ENCODE data around the gene SPATA13. TPM values are rescaled to one million over a fixed set of nuclear protein-coding genes. Genes with fewer than 3 reads are reported as not detected.

The SPATA13 gene
- total and polyA plus RNA-seq, 2 donors (not counting 3 experiments of a cell fraction or from before 2014, with no cell fraction given), result 6.6 to 12.9 TPM

DNA sequence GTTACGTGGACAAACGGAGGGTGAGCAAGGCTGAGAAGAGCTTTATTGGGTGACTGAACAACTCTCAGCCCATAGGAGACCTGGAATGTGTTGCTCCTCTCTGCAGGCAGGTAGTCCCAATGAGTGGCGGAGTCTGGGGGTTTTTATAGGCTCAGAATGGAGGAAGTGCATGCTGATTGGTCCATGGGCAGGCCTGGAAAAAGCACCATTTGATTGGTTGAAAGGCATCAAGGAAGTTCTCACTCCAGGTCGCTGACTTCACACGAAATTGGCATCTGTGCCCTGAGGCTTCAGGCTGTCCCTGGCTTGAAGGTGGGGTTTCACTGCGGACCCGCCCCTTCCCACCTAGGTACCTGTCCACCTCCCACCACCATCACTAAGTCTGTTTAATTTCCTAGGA lies 65.4 kb downstream of the SPATA13 start:
- CTCF ChIA-PET, result interaction anchor here (1.4 to 1.9 kb wide), 2 partner anchors 173 to 207 kb away, joined by 5 to 6 read pairs; no protein-coding TSS in a partner anchor
- BruUV-seq (replicated peaks), result no TSS peak
- H3K9me1 ChIP-seq (replicated peaks; ENCODE audit: control insufficient read depth, extremely low read depth, insufficient read depth, low read length), result no peaks in the 10 kb centered on the region
- H4K20me1 ChIP-seq (replicated peaks; ENCODE audit: control insufficient read depth, extremely low read depth, insufficient read depth, low read length), result no peaks in the 10 kb centered on the region
- intact Hi-C loops (cut with micrococcal nuclease), result loop anchor here (10.0 kb wide), 1 partner anchor 761 kb away; no protein-coding TSS in a partner anchor
- H3K27me3 ChIP-seq (ENCODE audit: control insufficient read depth in 2 of 2, insufficient read depth in 2 of 2, low read length in 2 of 2), result no peaks in the 10 kb centered on the region
- no peaks in the 10 kb centered on the region for H3K9me3 ChIP-seq (replicated peaks; ENCODE audit: control insufficient read depth, insufficient read depth, low read length)
- POLR2A ChIA-PET, result no interaction called here
- H3K4me1 ChIP-seq (ENCODE audit: control insufficient read depth, extremely low read depth, insufficient read depth, low read length), result no peaks in the 10 kb centered on the region
- no peaks in the 10 kb centered on the region for H3K36me3 ChIP-seq (ENCODE audit: control insufficient read depth in 2 of 2, extremely low read depth in 1 of 2, insufficient read depth in 2 of 2, low read length in 2 of 2)
- no peak overlapping the region for H2AFZ ChIP-seq (ENCODE audit: low read depth, low read length)
- H3K9ac ChIP-seq (replicated peaks; ENCODE audit: extremely low read depth, insufficient read depth, low read length), result no peak overlapping the region
- H3K4me3 ChIP-seq (replicated peaks in 1 of 3; ENCODE audit: insufficient read depth in 1 of 3, low read depth in 1 of 3, low read length in 3 of 3), result no peak overlapping the region
- TF ChIP-seq POLR2A (IDR thresholded peaks at IDR 0.05; ENCODE audit: low read depth, low read length) (no peak), GATA2 (IDR thresholded peaks at IDR 0.05; ENCODE audit: insufficient read depth, insufficient read length, low read depth, low read length) (no peak), EZH2 (IDR thresholded peaks at IDR 0.05; ENCODE audit: borderline replicate concordance, low read depth, low read length, severe bottlenecking) (no peak), FOS (IDR thresholded peaks at IDR 0.05; ENCODE audit: borderline replicate concordance, insufficient read depth, low read length) (no peak), MYC (IDR thresholded peaks at IDR 0.05; ENCODE audit: low read depth, low read length) (no peak), JUN (IDR thresholded peaks at IDR 0.05; ENCODE audit: borderline replicate concordance, insufficient read depth, insufficient read length, low read depth) (no peak), POLR2AphosphoS5 (IDR thresholded peaks at IDR 0.05; ENCODE audit: insufficient read depth, low read depth, low read length) (no peak)
- TF ChIP-seq, protein P1, sequence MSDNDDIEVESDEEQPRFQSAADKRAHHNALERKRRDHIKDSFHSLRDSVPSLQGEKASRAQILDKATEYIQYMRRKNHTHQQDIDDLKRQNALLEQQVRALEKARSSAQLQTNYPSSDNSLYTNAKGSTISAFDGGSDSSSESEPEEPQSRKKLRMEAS (IDR thresholded peaks at IDR 0.05; ENCODE audit: insufficient read depth, insufficient read length), result no peak
- TF ChIP-seq, protein P2, sequence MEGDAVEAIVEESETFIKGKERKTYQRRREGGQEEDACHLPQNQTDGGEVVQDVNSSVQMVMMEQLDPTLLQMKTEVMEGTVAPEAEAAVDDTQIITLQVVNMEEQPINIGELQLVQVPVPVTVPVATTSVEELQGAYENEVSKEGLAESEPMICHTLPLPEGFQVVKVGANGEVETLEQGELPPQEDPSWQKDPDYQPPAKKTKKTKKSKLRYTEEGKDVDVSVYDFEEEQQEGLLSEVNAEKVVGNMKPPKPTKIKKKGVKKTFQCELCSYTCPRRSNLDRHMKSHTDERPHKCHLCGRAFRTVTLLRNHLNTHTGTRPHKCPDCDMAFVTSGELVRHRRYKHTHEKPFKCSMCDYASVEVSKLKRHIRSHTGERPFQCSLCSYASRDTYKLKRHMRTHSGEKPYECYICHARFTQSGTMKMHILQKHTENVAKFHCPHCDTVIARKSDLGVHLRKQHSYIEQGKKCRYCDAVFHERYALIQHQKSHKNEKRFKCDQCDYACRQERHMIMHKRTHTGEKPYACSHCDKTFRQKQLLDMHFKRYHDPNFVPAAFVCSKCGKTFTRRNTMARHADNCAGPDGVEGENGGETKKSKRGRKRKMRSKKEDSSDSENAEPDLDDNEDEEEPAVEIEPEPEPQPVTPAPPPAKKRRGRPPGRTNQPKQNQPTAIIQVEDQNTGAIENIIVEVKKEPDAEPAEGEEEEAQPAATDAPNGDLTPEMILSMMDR (IDR thresholded peaks at IDR 0.05; ENCODE audit: extremely low read depth in 1 of 2, insufficient read depth in 1 of 2, low read depth in 1 of 2, low read length in 2 of 2), result no peak
- H3K4me2 ChIP-seq (ENCODE audit: insufficient read depth, low read length), result no peak overlapping the region
- FAIRE-seq (no peak), DNase-seq (ENCODE audit: low read depth, low spot score) (no peak)
- H3K79me2 ChIP-seq (ENCODE audit: control insufficient read depth, insufficient read depth, low read length), result no peaks in the 10 kb centered on the region
- dilution Hi-C loops (cut with MboI; ENCODE audit: extremely low pct_ligation_motif_present, low sequenced_read_pairs), result no loop called here
- no peak overlapping the region for H3K27ac ChIP-seq (ENCODE audit: insufficient read depth, low read depth, low read length)

Measured in endothelial cell of umbilical vein (primary cell).